Activated naive CD8-positive, alpha-beta T cell treated with anti-CD3 and anti-CD28 coated beads for 36 hours (primary cell): ENCODE measurements around the gene TTC9C. TPM values are rescaled to one million over a fixed set of nuclear protein-coding genes. Genes with fewer than 3 reads are reported as not detected.
"Not testable (repeated sequence)": the region's sequence is repeated elsewhere in the genome, so short reads cannot be mapped to it uniquely, and the experiment has no call there.

Experiments used
- DNase-seq: peaks from one replicate; pipeline ENCODE4 v3.0.0; 2021
- H3K27ac Mint-ChIP-seq: one replicate; pipeline ENCODE4 v1.8.0; 2022; ENCODE audit warnings: mild to moderate bottlenecking, moderate library complexity, mixed read lengths
- H3K27me3 Mint-ChIP-seq: one replicate; pipeline ENCODE4 v1.8.0; 2022; ENCODE audit warnings: mild to moderate bottlenecking, mixed read lengths
- H3K36me3 Mint-ChIP-seq: one replicate; pipeline ENCODE4 v1.8.0; 2021; ENCODE audit warnings: mild to moderate bottlenecking, mixed read lengths
- H3K4me1 Mint-ChIP-seq: one replicate; pipeline ENCODE4 v1.8.0; 2021; ENCODE audit warnings: mixed read lengths
- H3K4me3 Mint-ChIP-seq: one replicate; pipeline ENCODE4 v1.8.0; 2022; ENCODE audit warnings: mild to moderate bottlenecking, moderate library complexity, mixed read lengths
- H3K9me3 Mint-ChIP-seq: one replicate; pipeline ENCODE4 v1.8.0; 2022; ENCODE audit warnings: mixed read lengths
- total RNA-seq, 2 experiments: library from RNA; stranded (reverse); gene quantifications; one replicate each; pipeline ENCODE4 v1.2.3, GENCODE V29; 2021

The TTC9C gene
- total RNA-seq, 2 experiments from 2014 or later, result 29.3 to 33.4 TPM

DNA sequence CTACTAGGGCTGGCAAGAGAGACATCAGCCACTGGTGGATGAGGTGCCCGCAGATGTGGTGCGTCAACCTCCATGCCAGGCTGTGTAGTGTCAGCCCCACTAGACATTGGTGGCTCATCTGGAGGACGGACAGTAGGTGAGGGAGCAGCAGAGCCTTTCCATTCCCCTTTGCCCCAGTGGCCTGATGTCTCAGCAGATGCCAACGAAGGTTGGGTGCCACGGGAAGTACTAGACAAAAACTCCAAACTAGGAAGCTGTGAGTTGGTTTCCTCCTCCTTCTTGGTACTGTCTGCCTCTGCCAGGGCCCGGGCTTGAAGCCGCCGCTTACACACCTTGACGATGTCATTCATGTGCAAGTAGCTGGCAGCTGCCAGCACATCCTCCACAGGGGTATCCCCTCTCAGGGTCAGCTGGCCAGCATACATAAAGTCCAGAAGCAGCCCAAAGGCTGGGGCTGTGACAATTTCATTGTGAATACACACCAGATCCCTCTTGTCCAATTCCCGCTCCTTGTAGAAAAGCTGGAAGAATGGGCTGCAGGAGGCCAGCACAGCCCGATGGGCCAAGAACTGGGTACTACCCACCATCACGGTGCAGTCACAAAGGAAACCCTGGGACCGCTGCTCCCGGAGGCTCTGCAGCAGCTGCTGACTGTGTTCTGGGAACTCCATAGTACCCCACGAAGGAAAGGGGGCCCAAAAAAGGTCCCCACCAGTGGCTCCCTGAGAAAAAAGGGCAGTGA is 24.9 kb downstream of the TTC9C start:
- DNase-seq, result no peak
- H3K27ac Mint-ChIP-seq, result peak overlapping the region; percentile 98
- no peaks in the 10 kb centered on the region for H3K9me3 Mint-ChIP-seq
- peaks cover 8% of the 10 kb centered on the region for H3K36me3 Mint-ChIP-seq
- peaks cover 19% of the 10 kb centered on the region for H3K4me1 Mint-ChIP-seq
- H3K4me3 Mint-ChIP-seq, result peak overlapping the region; percentile 95
- no peaks in the 10 kb centered on the region for H3K27me3 Mint-ChIP-seq

DNA sequence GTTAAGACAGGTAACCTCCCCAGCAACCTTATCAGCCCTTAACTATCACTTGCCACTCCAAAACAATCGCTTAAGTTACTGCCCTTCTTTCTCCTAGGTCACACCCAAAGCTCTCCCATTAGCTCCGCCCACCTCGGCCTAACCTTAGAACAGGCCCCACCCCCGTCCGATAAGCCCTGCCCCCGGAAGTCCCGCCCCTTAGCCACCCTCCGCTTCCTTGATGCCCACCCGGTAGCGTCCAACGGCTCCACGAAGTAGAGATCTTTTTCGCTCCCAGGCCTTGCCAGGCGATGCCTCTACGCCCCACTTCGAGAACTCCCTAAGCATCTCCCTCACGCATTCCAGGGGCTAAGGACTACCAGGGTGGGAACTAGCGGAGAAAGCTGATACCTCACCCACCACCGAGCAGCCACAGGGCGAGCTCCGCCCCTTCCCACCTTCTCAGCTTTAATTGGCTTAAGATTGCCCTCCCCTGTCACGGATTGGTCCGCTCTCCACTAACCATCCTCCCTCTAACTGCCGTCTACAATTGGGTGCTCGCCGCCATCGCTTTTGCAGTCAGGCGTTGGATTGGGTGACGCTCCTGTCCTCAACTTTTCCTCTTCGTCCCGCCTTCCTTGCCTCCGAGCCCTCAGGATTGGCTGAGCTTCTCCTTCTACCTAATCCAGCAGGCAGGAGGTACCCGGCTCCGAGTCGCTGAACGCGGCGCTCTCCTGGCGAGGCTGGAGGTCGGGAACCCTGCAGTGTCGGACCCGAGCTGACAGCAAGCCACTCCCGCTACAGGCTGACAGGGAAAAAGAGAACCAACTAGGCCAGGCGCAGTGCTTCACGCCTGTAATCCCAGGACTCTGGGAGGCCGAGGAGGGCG is 25.7 kb downstream of the TTC9C start, which contains the start of gene ZBTB3:
Gene ZBTB3 (minus strand): TSS at position 425 of the 868 bp plus-strand sequence. CDS start 496 bp downstream, outside the sequence.
- no peaks in the 10 kb centered on the region for H3K9me3 Mint-ChIP-seq
- H3K4me1 Mint-ChIP-seq, result peaks cover 15% of the 10 kb centered on the region
- peak within 1 kb of the TSS; percentile 95 for H3K4me3 Mint-ChIP-seq
- H3K27me3 Mint-ChIP-seq, result no peaks in the 10 kb centered on the region
- H3K36me3 Mint-ChIP-seq, result peaks cover 4% of the 10 kb centered on the region
- DNase-seq, result peak; percentile 95
- peak within 1 kb of the TSS; percentile 98 for H3K27ac Mint-ChIP-seq

DNA sequence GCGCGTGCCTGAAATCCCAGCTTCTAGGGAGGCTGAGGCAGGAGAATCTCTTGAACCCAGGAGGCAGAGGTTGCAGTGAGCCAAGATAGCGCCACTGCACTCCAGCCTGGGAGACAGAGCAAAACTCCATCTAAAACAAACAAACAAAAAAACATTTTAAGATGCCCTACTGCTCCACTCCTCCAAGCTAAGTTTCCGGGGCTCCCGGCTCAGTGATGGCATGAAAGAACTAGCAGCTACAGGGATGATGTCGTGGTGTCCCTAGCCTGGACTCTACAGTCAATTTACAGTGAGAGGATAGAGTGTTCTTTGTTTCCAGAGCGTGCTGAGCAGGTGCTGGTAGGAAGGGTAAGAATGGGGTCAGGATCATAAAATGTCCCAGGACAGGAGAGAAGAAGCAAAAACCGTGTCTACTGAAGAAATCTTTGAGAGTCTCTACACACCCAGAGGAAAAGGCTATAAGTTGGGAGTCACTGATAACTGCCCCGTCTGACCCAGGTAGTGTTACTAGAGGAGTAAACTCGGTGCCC is 26.9 kb downstream of the TTC9C start:
- H3K4me3 Mint-ChIP-seq, result peak overlapping the region; percentile 27
- H3K4me1 Mint-ChIP-seq, result peaks cover 12% of the 10 kb centered on the region
- no peaks in the 10 kb centered on the region for H3K9me3 Mint-ChIP-seq
- no peak overlapping the region for H3K27ac Mint-ChIP-seq
- peaks cover 2% of the 10 kb centered on the region for H3K36me3 Mint-ChIP-seq
- DNase-seq, result no peak
- H3K27me3 Mint-ChIP-seq, result no peaks in the 10 kb centered on the region

DNA sequence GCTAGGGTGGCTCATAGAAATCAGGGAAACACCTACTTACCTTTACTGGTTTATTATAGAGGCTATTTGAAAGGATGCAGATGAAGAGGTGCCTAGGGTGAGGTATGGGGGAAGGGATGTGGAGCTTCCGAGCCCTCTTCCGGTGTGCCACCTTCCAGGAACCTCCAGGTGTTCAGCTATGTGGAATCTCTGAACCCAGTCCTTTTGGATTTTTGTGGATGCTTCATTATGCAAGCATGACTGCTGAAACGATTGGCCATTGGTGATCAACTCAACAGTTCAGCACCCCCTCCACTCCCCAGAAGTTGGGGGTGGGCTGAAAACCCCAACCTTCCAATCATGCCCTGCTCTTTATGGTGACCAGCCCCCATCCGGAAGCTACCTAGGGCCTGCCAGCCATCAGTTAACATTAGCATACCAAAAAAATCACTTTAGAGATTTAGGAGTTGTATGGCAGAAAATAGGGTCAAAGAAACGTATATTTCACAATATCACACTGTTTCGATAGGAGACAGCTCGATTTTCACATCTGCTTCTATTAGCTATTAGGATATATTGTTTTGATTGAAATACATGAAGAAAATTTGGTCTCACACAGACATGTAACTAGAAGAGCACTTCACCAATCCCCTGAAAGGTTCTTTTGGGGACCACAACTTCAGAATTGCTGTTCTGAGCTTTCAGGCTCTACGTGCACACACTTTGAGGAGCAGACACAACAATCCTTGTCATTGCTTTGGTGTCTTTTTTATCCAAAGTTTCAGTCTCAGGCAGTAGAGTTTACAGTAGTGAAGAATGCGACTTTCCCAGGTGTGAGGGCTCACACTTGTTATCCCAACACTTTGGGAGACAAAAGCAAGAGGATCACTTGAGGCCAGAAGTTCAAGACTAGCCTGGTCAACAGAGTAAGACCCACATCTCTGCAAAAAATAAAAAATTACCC is 29.8 kb downstream of the TTC9C start:
- H3K36me3 Mint-ChIP-seq, result peaks cover 4% of the 10 kb centered on the region
- H3K27me3 Mint-ChIP-seq, result no peaks in the 10 kb centered on the region
- H3K4me1 Mint-ChIP-seq, result peaks cover 17% of the 10 kb centered on the region
- no peak for DNase-seq
- H3K9me3 Mint-ChIP-seq, result no peaks in the 10 kb centered on the region
- H3K27ac Mint-ChIP-seq, result no peak overlapping the region
- no peak overlapping the region for H3K4me3 Mint-ChIP-seq

DNA sequence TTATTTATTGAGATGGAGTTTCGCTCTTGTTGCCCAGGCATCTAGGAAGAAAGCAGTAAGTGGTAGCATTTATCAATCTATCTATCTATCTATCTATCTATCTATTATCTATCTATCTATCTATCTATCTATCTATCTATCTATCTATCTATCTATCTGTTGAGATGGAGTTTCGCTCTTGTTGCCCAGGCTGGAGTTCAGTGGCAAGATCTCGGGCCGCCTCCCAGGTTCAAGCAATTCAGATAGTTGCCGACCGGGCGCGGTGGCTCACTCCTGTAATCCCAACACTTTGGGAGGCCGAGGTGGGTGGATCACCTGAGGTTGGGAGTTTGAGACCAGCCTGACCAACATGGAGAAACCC is 32.6 kb downstream of the TTC9C start:
- peak overlapping the region; percentile 85 for H3K27ac Mint-ChIP-seq

DNA sequence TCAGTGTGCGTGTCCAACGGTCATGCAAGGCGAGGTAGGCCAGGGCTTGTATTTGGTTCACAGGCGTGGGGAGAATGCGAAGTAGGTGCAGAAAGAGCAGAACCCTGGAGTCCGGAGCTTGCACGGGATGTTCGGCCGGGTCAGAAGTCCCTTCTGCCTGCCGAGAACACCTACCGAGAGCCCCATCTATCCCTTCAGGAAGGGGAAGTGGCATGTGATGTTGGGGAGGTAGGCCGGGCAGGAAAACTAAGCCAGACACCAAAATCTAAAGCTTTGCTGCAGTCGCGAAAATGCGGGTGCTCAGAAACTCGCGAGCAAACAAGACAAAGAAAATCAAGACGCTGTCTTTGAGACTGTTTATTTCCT is 42.5 kb downstream of the TTC9C start:
- Mint-ChIP-seq H3K27me3 (no peaks in the 10 kb centered on the region), H3K4me1 (peaks cover 26% of the 10 kb centered on the region), H3K4me3 (peak overlapping the region; percentile 90), H3K9me3 (no peaks in the 10 kb centered on the region), H3K36me3 (peaks cover 9% of the 10 kb centered on the region), H3K27ac (peak overlapping the region; percentile 94)
- no peak for DNase-seq

More for the DNA sequence above, 32.6 kb downstream of the TTC9C start:
- not testable (repeated sequence) for H3K27me3 Mint-ChIP-seq, H3K36me3 Mint-ChIP-seq, DNase-seq, H3K9me3 Mint-ChIP-seq
- peaks cover 17% of the 10 kb centered on the region for H3K4me1 Mint-ChIP-seq
- H3K4me3 Mint-ChIP-seq, result peak overlapping the region; percentile 87

DNA sequence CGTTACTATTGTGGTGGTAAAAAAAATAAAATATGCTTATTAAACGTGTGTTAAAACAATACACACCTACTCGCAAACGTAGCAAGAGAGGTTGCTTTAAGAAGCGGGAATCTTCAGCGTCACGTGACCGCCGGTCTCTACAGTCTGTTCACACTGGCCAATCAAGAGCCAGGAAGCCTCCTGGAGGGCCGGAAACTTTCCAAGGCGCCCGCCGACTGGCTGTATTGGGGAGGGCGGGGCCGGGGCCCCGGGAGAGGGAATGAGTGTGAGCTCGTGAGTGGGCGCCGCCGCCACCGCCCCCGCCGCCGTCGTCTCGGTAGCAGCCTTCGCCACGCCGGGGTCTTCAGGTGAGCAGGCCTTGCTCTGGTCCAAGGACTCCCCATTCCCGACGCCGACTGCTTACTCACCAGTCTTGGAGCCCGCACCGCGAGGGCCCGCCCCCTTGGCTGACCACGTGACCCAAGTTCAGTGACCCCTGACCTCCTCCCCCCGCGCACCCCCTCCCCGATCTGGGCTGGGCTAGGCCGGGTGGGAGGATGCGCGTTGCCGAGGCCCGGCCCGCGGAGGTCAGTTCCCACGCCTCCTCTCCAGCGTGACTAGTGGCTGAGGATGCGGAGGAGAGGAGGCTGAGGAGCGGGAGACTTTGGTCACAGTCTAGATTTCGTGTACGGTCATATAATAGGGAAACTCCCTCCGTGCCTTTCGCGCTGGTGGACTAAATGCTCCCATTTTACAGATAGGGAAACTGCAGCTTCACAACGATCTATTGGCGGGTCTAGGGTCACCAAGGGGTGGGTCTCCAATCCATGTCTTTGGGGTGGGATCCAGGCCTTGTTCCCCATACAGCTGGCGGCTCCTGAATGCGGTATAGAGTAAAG is 43.1 kb downstream of the TTC9C start, which contains the start of gene TAF6L:
Gene TAF6L (plus strand): TSS at position 253 of the 878 bp plus-strand sequence. CDS start 4,388 bp downstream, outside the sequence.
- peak; percentile 94 for DNase-seq
- H3K4me1 Mint-ChIP-seq, result peaks cover 23% of the 10 kb centered on the region
- H3K4me3 Mint-ChIP-seq, result peak within 1 kb of the TSS; percentile 90
- H3K36me3 Mint-ChIP-seq, result peaks cover 11% of the 10 kb centered on the region
- H3K9me3 Mint-ChIP-seq, result no peaks in the 10 kb centered on the region
- H3K27ac Mint-ChIP-seq, result peak within 1 kb of the TSS; percentile 94
- H3K27me3 Mint-ChIP-seq, result no peaks in the 10 kb centered on the region

DNA sequence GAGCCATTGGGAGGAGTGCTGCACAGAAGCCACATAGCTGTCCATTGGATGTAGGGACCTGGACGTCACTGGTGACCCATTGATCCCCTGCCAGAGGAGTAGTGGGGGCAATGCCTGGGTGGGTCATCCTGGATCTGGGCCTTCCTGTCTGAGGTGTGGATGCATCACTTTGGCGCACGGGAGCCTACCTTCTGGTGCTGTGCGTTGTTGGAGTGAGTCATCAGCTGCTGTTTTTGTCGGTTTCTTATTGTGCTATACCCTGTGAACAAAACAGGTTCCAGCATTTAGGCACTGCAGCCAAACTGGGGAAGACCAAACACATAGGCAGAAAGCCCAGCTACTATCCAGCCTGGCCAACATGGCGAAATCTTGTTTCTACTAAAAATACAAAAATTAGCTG is 46.1 kb downstream of the TTC9C start:
- no peak overlapping the region for H3K27ac Mint-ChIP-seq
- no peaks in the 10 kb centered on the region for H3K9me3 Mint-ChIP-seq
- peaks cover 17% of the 10 kb centered on the region for H3K36me3 Mint-ChIP-seq
- H3K4me3 Mint-ChIP-seq, result no peak overlapping the region
- H3K4me1 Mint-ChIP-seq, result peaks cover 26% of the 10 kb centered on the region
- H3K27me3 Mint-ChIP-seq, result no peaks in the 10 kb centered on the region
- no peak for DNase-seq

DNA sequence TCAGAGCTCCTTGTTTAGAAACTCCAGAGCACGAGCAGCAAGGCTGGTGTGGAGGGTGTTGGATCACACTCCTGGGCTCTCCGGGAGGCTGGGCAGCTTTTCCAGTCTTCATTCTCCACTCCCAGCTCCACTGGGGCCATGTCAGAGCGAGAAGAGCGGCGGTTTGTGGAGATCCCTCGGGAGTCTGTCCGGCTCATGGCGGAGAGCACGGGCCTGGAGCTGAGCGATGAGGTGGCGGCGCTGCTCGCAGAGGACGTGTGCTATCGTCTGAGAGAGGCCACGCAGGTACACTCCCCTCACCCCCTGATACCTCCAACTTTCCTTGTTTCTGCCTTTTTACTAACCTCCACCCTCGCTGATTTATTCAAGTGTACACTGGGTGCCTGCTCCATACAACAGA is 47.4 kb downstream of the TTC9C start:
- peaks cover 20% of the 10 kb centered on the region for H3K36me3 Mint-ChIP-seq
- peaks cover 19% of the 10 kb centered on the region for H3K4me1 Mint-ChIP-seq
- no peaks in the 10 kb centered on the region for H3K9me3 Mint-ChIP-seq
- DNase-seq, result no peak
- H3K4me3 Mint-ChIP-seq, result no peak overlapping the region
- H3K27me3 Mint-ChIP-seq, result no peaks in the 10 kb centered on the region
- no peak overlapping the region for H3K27ac Mint-ChIP-seq

DNA sequence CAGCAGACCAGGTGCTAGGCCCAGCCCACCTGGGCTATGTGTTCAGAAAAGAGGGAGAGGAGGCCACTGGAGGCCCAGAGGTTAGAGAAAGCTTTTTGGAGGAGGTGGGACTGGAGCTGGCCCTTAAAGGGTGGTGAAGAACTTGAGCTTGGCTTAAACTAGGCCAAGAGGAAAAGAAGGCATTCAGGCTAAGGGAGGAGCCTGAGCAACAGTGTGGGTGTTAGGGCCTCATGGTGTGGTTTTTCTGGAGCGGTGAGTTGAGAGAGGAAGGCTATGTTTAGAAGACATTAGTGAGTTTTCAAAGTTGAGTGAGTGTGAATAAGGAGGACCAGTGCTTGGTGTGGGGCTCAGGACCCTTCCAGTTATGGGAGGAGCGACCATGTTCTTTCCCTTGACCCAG is 49.1 kb downstream of the TTC9C start:
- no peaks in the 10 kb centered on the region for H3K27me3 Mint-ChIP-seq
- H3K9me3 Mint-ChIP-seq, result no peaks in the 10 kb centered on the region
- H3K4me3 Mint-ChIP-seq, result no peak overlapping the region
- DNase-seq, result no peak
- H3K4me1 Mint-ChIP-seq, result peaks cover 10% of the 10 kb centered on the region
- H3K36me3 Mint-ChIP-seq, result peaks cover 20% of the 10 kb centered on the region
- H3K27ac Mint-ChIP-seq, result peak overlapping the region; percentile 62

DNA sequence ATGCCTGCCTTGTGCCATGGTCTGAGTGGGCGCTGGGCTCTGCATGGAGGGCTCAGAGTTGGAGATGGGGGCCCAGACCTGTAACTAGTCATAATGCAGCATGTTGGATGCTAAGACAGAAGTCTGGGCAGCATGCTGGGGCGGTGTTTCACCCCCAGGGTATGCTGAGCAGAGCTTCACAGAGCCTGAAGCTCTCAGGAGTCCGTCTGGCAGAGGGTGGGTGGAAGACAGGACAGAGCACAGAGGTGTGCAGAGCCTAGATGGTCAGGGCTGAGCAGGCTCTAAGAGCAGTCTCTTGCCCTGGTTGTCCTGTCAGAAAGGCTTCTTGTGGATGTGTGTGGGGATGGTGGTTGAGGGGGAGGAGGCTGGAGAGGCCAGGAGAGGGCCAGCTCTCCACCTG is 50.2 kb downstream of the TTC9C start:
- H3K9me3 Mint-ChIP-seq, result no peaks in the 10 kb centered on the region
- DNase-seq, result no peak
- peaks cover 8% of the 10 kb centered on the region for H3K4me1 Mint-ChIP-seq
- H3K36me3 Mint-ChIP-seq, result peaks cover 19% of the 10 kb centered on the region
- H3K4me3 Mint-ChIP-seq, result no peak overlapping the region
- H3K27ac Mint-ChIP-seq, result no peak overlapping the region
- H3K27me3 Mint-ChIP-seq, result no peaks in the 10 kb centered on the region

DNA sequence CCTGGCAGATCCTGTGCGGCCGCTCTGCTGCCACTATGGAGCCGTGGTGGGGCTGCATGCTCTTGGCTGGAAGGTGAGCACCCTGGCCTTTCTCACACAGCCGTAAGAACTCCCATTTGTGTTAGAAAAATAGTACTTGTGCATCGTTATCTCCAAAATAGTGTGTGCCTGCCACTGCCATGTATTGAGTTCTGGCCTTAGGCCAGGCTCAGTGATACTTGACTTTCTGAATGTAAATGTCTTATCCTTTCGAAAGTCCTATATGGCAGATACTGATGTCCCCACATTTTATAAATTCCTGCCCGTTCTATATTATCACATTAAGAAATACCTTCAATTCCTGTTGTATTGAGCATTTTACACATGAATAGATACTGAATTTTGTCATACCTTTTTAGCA is 54.5 kb downstream of the TTC9C start:
- Mint-ChIP-seq H3K27me3 (no peaks in the 10 kb centered on the region), H3K4me3 (no peak overlapping the region), H3K27ac (no peak overlapping the region), H3K9me3 (no peaks in the 10 kb centered on the region), H3K4me1 (peaks cover 9% of the 10 kb centered on the region), H3K36me3 (peaks cover 20% of the 10 kb centered on the region)
- DNase-seq, result no peak

DNA sequence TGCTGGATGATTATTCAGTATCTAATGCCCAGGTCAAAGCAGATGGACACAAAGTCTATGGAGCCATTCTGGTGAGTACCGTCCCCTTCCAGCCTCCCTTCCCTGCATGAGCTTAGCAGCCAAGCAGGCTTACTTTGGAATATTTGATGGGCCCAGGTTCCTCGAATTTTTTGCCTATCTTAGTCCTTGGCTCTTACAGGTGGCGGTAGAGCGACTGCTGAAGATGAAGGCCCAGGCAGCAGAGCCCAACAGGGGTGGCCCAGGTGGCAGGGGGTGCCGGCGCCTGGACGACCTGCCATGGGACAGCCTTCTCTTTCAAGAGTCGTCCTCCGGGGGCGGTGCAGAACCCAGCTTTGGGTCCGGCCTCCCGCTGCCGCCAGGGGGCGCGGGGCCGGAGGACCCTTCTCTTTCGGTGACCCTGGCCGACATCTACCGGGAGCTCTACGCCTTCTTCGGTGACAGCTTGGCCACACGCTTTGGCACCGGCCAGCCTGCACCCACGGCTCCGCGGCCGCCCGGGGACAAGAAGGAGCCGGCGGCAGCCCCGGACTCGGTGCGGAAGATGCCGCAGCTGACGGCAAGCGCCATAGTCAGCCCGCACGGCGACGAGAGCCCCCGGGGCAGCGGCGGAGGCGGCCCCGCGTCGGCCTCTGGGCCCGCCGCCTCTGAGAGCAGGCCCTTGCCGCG is 58.2 kb downstream of the TTC9C start:
- H3K36me3 Mint-ChIP-seq, result peaks cover 30% of the 10 kb centered on the region
- no peaks in the 10 kb centered on the region for H3K9me3 Mint-ChIP-seq
- DNase-seq, result peak; percentile 87
- peak overlapping the region; percentile 81 for H3K4me3 Mint-ChIP-seq
- H3K27ac Mint-ChIP-seq, result peak overlapping the region; percentile 88
- H3K4me1 Mint-ChIP-seq, result peaks cover 33% of the 10 kb centered on the region
- H3K27me3 Mint-ChIP-seq, result no peaks in the 10 kb centered on the region
